CD4-positive, alpha-beta T cell treated with Interleukin-17A for 4 hours (primary cell): ENCODE measurements around the gene HNMT.
"Not testable (repeated sequence)": the region's sequence is repeated elsewhere in the genome, so short reads cannot be mapped to it uniquely, and the experiment has no call there.

Experiments
- DNase-seq: peaks from one replicate; pipeline ENCODE4 v3.0.0-alpha.2; 2020; ENCODE audit warnings: mixed read lengths

Gene HNMT

DNA sequence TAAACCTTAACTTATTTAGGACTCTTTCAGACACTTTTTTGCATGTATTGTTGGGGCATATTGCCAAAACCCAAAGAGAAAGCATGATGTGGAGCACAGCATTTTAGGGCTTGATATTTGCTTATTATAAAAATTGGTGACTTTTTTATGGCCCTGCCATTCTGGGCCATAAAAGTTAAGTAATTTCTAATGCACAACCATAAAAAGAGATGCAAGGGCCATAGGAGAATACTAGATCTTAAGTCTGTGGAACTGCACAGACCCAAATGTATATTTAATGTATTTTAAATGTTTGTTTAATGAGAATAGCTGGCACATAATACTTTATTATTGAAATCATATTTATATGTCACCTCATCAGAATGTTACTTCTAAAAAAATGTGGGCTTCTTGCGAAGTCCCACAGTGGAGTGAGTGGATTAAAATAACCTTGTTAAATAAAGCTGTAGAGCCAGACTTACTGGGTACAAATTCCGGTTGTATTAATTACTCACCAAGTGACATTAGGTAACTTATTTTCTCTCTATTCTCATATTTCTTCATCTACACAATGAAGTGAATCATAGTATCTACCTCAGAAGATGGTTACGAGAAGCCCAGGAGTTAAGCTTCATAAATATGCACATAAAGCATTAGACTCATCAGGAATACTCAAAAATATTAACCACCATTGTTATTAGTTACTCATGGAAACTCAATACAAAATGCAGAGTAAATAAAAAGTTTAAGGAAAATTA is 52.2 kb downstream of the HNMT start:
- no peak for DNase-seq

DNA sequence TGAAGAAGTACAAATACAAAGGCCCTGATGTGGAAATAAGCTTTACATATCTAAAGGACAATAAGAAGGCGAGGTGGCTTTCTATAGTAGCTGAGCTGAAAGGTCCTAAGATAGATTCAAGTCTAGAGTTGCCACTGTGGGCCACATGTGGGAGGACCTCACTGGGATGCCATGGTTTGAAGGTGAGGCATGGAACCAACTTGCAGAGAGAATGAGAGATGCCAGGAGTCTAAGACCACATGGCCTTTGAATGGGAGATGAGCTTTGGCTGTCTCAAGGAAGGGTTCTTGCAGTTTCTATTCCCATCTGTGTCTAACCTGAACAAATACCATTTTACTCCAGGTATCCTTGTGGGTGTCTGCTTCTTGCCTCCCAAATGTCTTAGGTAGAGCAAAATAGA is 53.6 kb downstream of the HNMT start:
- no peak for DNase-seq

GRCh38 chr2:138018866-138019688 is 54.8 kb downstream of the HNMT start:
- DNase-seq, result no peak

DNA sequence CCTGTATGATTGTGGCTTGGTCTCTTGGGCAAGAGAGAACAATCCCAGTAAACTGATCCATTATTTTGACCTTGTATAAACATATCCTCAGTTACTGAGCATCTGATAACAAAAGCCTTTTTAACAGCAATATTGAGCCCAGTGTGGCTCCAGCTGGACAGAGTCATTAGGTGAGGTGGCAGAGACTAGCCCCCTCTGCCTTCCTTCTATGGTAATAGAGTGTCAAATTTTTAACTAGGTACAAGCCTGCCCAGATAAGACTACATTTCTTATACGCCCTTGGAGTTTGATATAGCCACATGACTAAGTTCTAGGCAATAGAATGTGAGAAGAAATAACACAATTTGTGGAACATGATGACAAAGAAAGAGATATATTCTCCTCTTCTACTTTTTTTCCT is 56.2 kb downstream of the HNMT start:
- no peak for DNase-seq

DNA sequence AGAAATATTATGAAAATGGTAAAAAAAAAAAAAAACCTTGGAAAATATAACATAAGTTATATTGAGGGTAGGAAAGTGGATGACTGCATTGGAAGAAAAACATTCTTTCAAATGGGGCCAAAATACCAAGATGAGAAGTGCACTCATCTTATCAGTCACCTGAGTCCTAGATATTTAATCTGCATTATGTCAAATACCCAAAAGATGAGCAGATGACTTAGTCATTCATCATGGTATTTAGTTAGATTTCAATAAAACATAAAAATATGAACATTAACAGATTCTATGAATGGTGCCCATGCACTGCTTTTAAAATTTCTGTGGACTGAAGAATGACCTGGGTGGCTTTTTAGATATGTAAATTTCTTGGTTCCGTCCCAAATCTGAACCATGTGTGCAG is 56.9 kb downstream of the HNMT start:
- DNase-seq, result no peak

DNA sequence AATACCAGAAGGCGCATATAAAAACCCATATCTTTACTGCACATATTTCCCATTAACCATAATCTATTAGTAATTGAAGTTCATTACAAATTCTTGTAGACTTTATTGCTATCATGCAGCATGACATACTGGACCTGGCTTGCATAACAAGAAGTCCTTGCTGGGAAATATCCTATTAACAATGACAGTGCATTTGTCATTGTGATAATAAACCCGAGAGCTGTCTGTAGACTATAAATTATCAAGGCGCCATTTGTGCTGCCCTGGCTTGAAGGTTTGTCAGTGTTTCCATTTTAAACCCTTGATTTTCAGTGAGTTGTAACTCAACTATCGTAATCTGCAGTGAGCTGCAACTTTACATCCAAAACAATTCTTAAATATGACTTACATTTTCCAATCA is 59.0 kb downstream of the HNMT start:
- no peak for DNase-seq

DNA sequence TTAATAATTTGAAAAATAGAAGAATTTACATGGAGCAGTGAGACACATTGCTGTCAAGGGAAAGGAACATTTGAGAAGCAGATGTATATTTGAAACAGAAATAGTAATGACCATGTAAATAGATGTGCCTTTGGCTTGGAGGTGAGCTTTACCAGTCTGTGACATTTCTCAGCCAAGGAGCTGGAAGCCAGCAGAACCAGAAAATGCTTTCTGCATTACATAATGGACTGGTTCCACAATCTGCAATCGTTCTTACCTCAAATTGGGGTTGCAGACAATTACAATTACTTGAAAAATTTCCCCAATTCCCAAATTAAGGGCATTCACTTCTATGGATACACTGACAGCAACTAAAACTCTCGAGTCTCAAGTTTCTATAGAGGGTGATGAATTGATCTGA is 59.7 kb downstream of the HNMT start:
- DNase-seq, result no peak

DNA sequence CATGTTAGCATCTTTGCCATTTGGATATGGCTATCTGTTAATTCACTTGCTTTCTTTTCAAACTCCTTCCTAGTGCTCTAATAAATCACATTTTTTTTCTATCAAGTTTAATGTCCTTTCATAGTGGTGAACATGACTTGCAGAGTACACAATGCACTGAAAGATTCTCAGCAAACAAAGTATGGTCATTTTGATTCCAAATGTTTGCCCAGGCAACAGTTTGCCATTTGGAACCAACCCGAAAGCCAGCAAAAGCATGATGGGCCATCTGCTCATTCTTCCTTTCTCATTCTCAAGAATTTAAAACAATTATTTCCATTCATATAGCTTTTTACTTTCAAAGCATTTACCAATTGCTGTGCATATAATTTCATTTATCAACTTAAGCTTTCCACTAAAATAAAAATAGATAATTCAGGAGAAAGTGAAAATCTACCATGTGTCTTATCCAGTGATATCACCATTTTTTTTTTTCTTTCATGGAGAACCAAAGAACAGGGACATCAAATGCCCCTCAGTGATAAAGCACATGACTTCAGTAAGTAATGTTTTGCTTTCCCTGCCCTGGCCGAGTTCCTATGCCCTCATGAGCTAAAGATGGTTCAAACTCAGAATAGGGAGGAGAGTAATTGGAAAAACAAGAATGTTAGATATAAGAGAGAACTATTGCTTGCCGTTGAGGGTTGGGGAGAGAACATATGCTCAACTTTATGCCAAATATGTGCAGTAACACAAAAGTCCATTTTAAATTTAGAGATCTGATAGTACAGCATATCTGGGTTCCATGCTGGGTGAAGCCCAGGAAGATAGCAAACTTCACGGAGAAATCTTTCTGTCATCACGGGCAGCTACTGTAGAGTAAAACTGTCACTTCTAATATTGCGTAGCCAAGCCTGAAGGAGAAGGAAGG is 62.1 kb downstream of the HNMT start:
- no peak for DNase-seq

GRCh38 chr2:138028538-138028937 is 64.3 kb downstream of the HNMT start:
- no peak for DNase-seq

GRCh38 chr2:138029276-138029675 is 65.0 kb downstream of the HNMT start:
- no peak for DNase-seq

GRCh38 chr2:138030459-138030858 is 66.2 kb downstream of the HNMT start:
- no peak for DNase-seq

DNA sequence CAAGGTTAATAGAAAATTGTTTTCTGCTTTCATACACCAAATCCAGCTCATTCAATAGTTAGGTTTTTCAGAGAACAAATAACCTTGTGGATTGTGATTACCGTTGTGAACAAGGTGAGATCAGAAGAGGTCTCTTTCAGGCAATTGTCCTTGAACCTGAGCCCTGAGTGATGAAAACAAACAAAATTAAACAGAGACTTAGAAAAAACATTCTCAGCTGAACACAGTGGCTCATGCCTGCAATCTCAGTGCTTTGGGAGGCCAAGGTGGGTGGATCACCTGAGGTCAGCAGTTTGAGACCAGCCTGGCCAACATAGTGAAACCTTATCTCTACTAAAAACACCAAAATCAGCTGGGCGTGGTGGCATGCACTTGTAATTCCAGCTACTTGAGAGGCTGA is 68.1 kb downstream of the HNMT start:
- DNase-seq, result no peak

- no peak for DNase-seq
These were observed 70.3 kb downstream of the HNMT start for GRCh38 chr2:138034536-138034935.

- no peak for DNase-seq
These were observed 71.4 kb downstream of the HNMT start for GRCh38 chr2:138035608-138036217.

GRCh38 chr2:138036522-138036921 is 72.2 kb downstream of the HNMT start:
- no peak for DNase-seq

- DNase-seq, result no peak
These were observed 72.8 kb downstream of the HNMT start for GRCh38 chr2:138037090-138037489.

DNA sequence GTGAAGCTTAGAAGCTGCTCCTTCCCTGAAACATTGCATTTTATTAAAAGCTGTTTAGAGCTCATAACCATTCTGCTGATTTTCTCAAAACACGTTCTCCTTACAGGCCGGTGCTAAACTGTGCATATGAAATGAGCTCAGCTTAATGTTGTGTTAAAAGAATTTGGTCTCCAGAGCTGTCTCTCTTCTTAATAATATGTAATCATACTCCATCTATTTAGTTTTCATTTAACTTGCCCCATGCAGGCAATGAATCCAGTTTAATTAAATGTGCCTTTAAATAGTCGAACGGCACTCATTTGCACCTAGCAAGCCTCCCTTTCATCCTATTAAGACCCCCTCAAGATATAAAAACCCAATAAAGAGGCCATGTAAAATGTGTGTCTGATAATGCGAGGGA is 76.3 kb downstream of the HNMT start:
- DNase-seq, result no peak

GRCh38 chr2:138042311-138042710 is 78.0 kb downstream of the HNMT start:
- DNase-seq, result no peak

- DNase-seq, result not testable (repeated sequence)
These were observed 79.3 kb downstream of the HNMT start for GRCh38 chr2:138043588-138043987.

- DNase-seq, result no peak
These were observed 94.2 kb downstream of the HNMT start for GRCh38 chr2:138058427-138058826.

GRCh38 chr2:138059487-138060300 is 95.4 kb downstream of the HNMT start:
- no peak for DNase-seq

DNA sequence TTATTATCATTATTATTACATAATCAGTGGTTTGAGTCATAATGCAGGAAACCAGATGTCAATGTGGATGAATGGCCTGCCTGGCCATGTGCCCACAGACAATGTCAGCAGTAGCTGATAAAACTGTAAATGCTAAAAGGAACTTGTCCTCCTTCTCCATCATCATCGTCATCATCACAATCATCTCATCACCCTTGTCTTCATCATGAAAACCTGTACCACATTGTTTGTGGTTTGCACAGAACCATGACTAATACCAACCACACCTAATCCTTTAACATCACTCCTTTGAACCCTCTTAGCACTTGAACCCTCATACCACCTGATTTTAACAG is 96.0 kb downstream of the HNMT start:
- no peak for DNase-seq
